Heart left ventricle (tissue), 16 donors: ENCODE data around the gene MPV17L. TPM values are rescaled to one million over a fixed set of nuclear protein-coding genes. Genes with fewer than 3 reads are reported as not detected.
"Not testable (repeated sequence)": the region's sequence is repeated elsewhere in the genome, so short reads cannot be mapped to it uniquely, and the experiment has no call there.

Experiments
- ATAC-seq, 4 donors: fragments of 200-7000 bp; cut with Tn5 transposase; one replicate each; pipeline ENCODE4 v1.9.1; 2020 to 2022; ENCODE audit warnings: moderate library complexity in 4 of 4, mild to moderate bottlenecking in 3 of 4, moderate number of reproducible peaks in 1 of 4
- DNase-seq, 5 donors: peaks; one replicate each; pipeline ENCODE4 v3.0.0-alpha.2; 2020
- H3K27ac ChIP-seq, 12 donors: fragments of 200-600 bp; sonication (generic) in 4 of 12; one replicate each; pipeline versions ENCODE4 v1.5.0 to v1.8.0; 2016 to 2022; ENCODE audit warnings: mild to moderate bottlenecking in 2 of 12
- H3K27me3 ChIP-seq, 9 donors: fragments of 200-600 bp; sonication (generic) in 2 of 9; one replicate each; pipeline versions ENCODE4 v1.5.1 to v1.8.0; 2016 to 2022; ENCODE audit warnings: mild to moderate bottlenecking in 3 of 9
- H3K36me3 ChIP-seq, 9 donors: fragments of 200-600 bp; sonication (generic) in 2 of 9; one replicate each; pipeline versions ENCODE4 v1.5.0 to v1.8.0; 2018 to 2022; ENCODE audit warnings: mild to moderate bottlenecking in 2 of 9
- H3K4me1 ChIP-seq, 12 donors: fragments of 200-600 bp; sonication (generic) in 4 of 12; one replicate each; pipeline versions ENCODE4 v1.5.0 to v1.8.0; 2016 to 2022; ENCODE audit warnings: mild to moderate bottlenecking in 3 of 12
- H3K4me3 ChIP-seq, 12 donors: fragments of 200-600 bp; sonication (generic) in 4 of 12; one replicate each; pipeline versions ENCODE4 v1.5.0 to v1.8.0; 2017 to 2022; ENCODE audit warnings: mild to moderate bottlenecking in 9 of 12, moderate library complexity in 4 of 12
- H3K9me3 ChIP-seq, 12 donors: fragments of 200-600 bp; sonication (generic) in 4 of 12; one replicate each; pipeline versions ENCODE4 v1.5.0 to v1.8.0; 2016 to 2022; ENCODE audit warnings: mild to moderate bottlenecking in 1 of 12
- POLR2A ChIP-seq, 2 donors: fragments of 450-650 bp; IDR thresholded peaks; one replicate each; pipeline ENCODE4 v1.6.1; 2017; ENCODE audit warnings: antibody characterized with exemption in 2 of 2, mild to moderate bottlenecking in 2 of 2, moderate library complexity in 2 of 2
- WGBS, 4 donors: extraction: QIAGEN DNeasy Blood & Tissue Kit in 2 of 4; methylation state at CpG; one replicate each; pipeline versions ENCODE4 v1.1.5 to v1.1.7; 2013 to 2018; 5-methylcytosine and 5-hydroxymethylcytosine counted together
- intact Hi-C, 10 donors: fragments of 100-400 bp; cut with DNase I; formaldehyde crosslinking; loops; one replicate each; pipeline versions ENCODE4 v1.11.1 to v1.14.2; 2022
- polyA plus RNA-seq, 2 donors: library from polyadenylated mRNA; stranded (reverse); fragments of 200-250 nt; gene quantifications; one replicate each; pipeline ENCODE4 v1.2.3, GENCODE V29; 2013
- total RNA-seq, 9 donors: library from RNA; depleted of rRNA in 2 of 9; stranded (reverse); fragments of >200 nt in 2 of 9; fragmentation: NEBNext Ultra II Directional in 3 of 9; extraction: Animal tissue kit (Norgen Biotek cat#: 25700) in 3 of 9; gene quantifications; one replicate each; pipeline versions ENCODE4 v1.1.0 to v1.2.4, GENCODE V29; 2016 to 2023
- TF ChIP-seq, protein P1 (sequence below), 12 donors: fragments of 200-600 bp; sonication (generic) in 4 of 12; IDR thresholded peaks; one replicate each; pipeline versions ENCODE4 v1.5.0 to v1.8.0; 2018 to 2022; ENCODE audit warnings: antibody characterized with exemption in 12 of 12, mild to moderate bottlenecking in 5 of 12
- donor health status: ischemic (EF 13 %, LVEDD 7.1; RV severe dilation, severe dysfunction).
- donor health status: healthy with polysubstance abuse.
- donor health status: DM: no; HTN: yes; CAD: no.
- donor health status: DM: no; HTN: no; CAD: no.
- donor health status: ischemic (EF 25% LVEDD 6.9; RV normal size, moderate dysfunction).
- donor health status: ischemic (EF 25% LVEDD 5.7; RV mildly dilated, moderate dysfunction).
- donor health status: healthy.
- donor health status: DM: yes; HTN: yes; CAD: no.
- donor health status: ischemic (EF 35%, LVEDD 5.7; RV mildly dilated, moderate dysfunction).
- donor health status: nonischemic (EF 11% LVEDD 7.7; RV severe dilation, severe dysfunction).
- donor health status: DM: yes; HTN: yes; CAD: no.
- donor health status: PGD.
- donor health status: ischemic (EF 29% LVEDD 5.4; RV normal size, mild dysfunction).
- donor health status: nonischemic (EF 23%, LVEDD 6.1; RV moderate dilation, normal function).

Gene MPV17L
- total and polyA plus RNA-seq, 11 donors = 4.4 to 9.6 (median 7.1) TPM

DNA sequence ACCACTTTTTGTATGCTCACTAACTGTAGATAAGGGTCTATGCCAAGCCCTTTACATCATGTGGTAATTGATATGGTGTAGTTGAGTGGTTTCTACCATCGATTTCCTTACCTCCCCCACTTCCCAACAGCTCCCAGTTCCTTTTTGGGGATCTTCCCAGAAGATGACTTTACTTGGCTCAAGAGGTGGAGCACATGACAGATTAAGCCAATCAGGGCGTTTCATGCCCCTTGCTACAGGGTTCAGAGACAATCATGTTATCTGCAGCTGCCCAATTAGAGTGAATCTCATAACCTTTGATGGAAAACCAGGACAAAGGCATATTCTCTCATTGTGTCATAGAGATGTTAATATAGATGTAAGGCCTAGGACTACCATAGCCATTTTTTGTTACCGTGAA is 22.7 kb downstream of the MPV17L start:
- Histone ChIP-seq H3K36me3 (no peaks in the 10 kb centered on the region), H3K4me1 (no peaks in the 10 kb centered on the region), H3K4me3 (no peak overlapping the region), H3K9me3 (no peaks in the 10 kb centered on the region), H3K27ac (no peak overlapping the region), H3K27me3 (no peaks in the 10 kb centered on the region)
- no peak for TF ChIP-seq POLR2A (IDR thresholded peaks at IDR 0.05)
- TF ChIP-seq, protein P1, sequence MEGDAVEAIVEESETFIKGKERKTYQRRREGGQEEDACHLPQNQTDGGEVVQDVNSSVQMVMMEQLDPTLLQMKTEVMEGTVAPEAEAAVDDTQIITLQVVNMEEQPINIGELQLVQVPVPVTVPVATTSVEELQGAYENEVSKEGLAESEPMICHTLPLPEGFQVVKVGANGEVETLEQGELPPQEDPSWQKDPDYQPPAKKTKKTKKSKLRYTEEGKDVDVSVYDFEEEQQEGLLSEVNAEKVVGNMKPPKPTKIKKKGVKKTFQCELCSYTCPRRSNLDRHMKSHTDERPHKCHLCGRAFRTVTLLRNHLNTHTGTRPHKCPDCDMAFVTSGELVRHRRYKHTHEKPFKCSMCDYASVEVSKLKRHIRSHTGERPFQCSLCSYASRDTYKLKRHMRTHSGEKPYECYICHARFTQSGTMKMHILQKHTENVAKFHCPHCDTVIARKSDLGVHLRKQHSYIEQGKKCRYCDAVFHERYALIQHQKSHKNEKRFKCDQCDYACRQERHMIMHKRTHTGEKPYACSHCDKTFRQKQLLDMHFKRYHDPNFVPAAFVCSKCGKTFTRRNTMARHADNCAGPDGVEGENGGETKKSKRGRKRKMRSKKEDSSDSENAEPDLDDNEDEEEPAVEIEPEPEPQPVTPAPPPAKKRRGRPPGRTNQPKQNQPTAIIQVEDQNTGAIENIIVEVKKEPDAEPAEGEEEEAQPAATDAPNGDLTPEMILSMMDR (IDR thresholded peaks at IDR 0.05) = no peak
- 64 to 86% (median 75%) methylated on average over 3 of the region's 3 CpGs for WGBS, 4 donors
- DNase-seq = no peak
- intact Hi-C loops = no loop called here
- no peak for ATAC-seq

DNA sequence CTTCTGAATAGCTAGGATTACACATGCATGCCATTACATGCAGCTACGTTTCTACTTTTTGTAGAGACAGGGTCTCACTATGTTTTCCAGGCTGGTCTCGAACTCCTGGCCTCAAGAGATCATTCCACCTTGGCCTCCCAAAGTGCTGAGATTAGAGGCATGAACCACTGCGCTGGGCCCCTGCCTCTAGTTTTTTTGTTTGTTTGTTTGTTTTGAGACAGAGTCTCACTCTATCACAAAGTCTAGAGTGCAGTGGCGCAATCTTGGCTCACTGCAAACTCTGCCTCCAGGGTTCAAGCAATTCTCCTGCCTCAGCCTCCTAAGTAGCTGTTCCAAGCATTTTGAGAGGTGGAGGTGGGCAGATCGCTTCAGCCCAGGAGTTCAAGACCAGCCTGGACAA is 26.1 kb downstream of the MPV17L start:
- ATAC-seq, DNase-seq, H3K4me1 ChIP-seq, H3K9me3 ChIP-seq, H3K27me3 ChIP-seq, H3K27ac ChIP-seq, H3K4me3 ChIP-seq, H3K36me3 ChIP-seq: not testable (repeated sequence)
- intact Hi-C loops = loop anchor here in 6 of 10 donors (10.0 kb wide), 4 partner anchors 123 to 773 kb away; no protein-coding TSS in a partner anchor
- WGBS, 4 donors = 81 to 90% (median 85%) methylated on average over 5 of the region's 5 CpGs

DNA sequence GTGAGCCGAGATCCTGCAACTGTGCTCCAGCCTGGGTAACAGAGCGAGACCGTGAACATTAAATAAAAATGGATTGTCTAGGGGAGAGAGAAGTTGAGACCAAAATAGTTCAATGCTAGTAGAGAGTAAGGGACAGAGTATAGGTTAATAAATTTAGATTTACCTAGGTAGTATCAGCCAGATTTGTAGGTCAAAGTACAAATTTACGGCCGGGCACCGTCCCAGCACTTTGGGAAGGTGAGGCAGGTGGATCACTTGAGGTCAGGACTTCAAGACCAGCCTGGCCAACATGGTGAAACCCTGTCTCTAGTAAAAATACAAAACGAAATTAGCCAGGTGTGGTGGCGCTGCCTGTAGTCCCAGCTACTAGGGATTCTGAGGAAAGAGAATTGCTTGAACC is 26.7 kb downstream of the MPV17L start:
- DNase-seq = no peak
- no peak for TF ChIP-seq POLR2A (IDR thresholded peaks at IDR 0.05)
- TF ChIP-seq, protein P1 (IDR thresholded peaks at IDR 0.05) = no peak
- H3K4me1 ChIP-seq = no peaks in the 10 kb centered on the region
- H3K36me3 ChIP-seq = no peaks in the 10 kb centered on the region
- no peak overlapping the region for H3K27ac ChIP-seq
- H3K9me3 ChIP-seq = no peaks in the 10 kb centered on the region
- ATAC-seq = no peak
- no peak overlapping the region for H3K4me3 ChIP-seq
- WGBS, 4 donors = 84 to 90% (median 88%) methylated on average over 8 of the region's 8 CpGs
- H3K27me3 ChIP-seq = no peaks in the 10 kb centered on the region
- intact Hi-C loops = loop anchor here in 6 of 10 donors (10.0 kb wide), 4 partner anchors 123 to 773 kb away; no protein-coding TSS in a partner anchor

DNA sequence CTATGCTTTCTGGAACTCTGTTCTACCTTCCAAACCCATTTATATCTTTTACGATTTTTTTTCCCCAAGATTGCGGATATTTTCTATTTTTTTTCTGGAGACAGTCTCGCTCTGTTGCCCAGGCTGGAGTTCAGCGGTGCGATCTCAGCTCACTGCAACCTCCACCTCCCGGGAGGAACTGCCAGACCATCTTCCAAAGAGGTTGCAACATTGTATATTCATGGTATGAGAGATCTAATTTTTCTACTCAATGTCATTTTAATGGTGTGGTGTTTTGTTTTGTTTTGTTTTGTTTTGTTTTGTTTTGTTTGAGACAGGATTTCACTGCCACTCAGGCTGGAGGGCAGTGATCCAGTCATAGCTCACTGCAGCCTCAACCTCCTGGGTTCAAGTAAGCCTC is 30.3 kb downstream of the MPV17L start:
- Histone ChIP-seq H3K4me3 (no peak overlapping the region), H3K27me3 (no peaks in the 10 kb centered on the region), H3K4me1 (peaks cover 0 to 6% (median 0%) of the 10 kb centered on the region in 12 donors), H3K9me3 (no peaks in the 10 kb centered on the region), H3K27ac (no peak overlapping the region), H3K36me3 (no peaks in the 10 kb centered on the region)
- WGBS, 4 donors = 80 to 89% (median 86%) methylated on average over 6 of the region's 6 CpGs
- ATAC-seq = no peak
- intact Hi-C loops = loop anchor here in 8 of 10 donors (2.0 to 10.0 kb wide), 9 partner anchors 119 to 769 kb away; no protein-coding TSS in a partner anchor
- TF ChIP-seq, protein P1 (IDR thresholded peaks at IDR 0.05) = no peak
- no peak for TF ChIP-seq POLR2A (IDR thresholded peaks at IDR 0.05)
- no peak for DNase-seq

DNA sequence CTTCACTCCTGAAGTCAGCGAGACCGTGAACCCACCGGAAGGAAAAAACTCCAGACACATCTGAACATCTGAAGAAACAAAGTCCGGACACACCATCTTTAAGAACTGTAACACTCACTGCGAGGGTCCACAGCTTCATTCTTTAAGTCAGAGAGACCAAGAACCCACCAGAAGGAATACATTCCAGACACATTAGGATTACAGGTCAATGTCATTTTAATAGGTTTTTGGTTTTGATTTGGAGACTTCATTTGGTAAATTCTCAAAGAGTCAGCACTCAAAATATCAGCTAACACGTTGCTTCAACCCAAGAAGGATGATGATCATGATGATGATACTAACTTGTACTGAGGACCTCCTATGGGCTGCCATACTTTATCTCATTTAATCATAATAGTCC is 31.2 kb downstream of the MPV17L start:
- intact Hi-C loops = loop anchor here in 8 of 10 donors (2.0 to 10.0 kb wide), 9 partner anchors 118 to 768 kb away; no protein-coding TSS in a partner anchor
- peaks cover 0 to 6% (median 0%) of the 10 kb centered on the region in 12 donors for H3K4me1 ChIP-seq
- no peak overlapping the region for H3K27ac ChIP-seq
- H3K4me3 ChIP-seq = no peak overlapping the region
- no peaks in the 10 kb centered on the region for H3K36me3 ChIP-seq
- ATAC-seq (no peak), DNase-seq (no peak)
- 69 to 86% (median 82%) methylated on average over 6 of the region's 6 CpGs for WGBS, 4 donors
- H3K27me3 ChIP-seq = no peaks in the 10 kb centered on the region
- H3K9me3 ChIP-seq = no peaks in the 10 kb centered on the region
- TF ChIP-seq, protein P1 (IDR thresholded peaks at IDR 0.05) = no peak
- TF ChIP-seq POLR2A (IDR thresholded peaks at IDR 0.05) = no peak
